HG03280 (cell line): ENCODE data around the gene DTNB.

Experiments
- ATAC-seq: cut with Tn5 transposase; IDR thresholded peaks from one replicate; pipeline ENCODE4 v1.9.1; 2021; ENCODE audit warnings: mild to moderate bottlenecking, moderate library complexity; ENCODE audit not compliant: unreplicated experiment

Gene DTNB

GRCh38 chr2:25332571-25332970, 340.8 kb downstream of the DTNB start:
- ATAC-seq: no peak

- no peak for ATAC-seq
These were observed 341.6 kb downstream of the DTNB start for GRCh38 chr2:25331686-25332365.

GRCh38 chr2:25330937-25331336, 342.4 kb downstream of the DTNB start:
- ATAC-seq: no peak

GRCh38 chr2:25330273-25330672, 343.1 kb downstream of the DTNB start:
- no peak for ATAC-seq

GRCh38 chr2:25328152-25329085, 345.0 kb downstream of the DTNB start:
- ATAC-seq: no peak
